GM21381 (cell line): ENCODE data around the gene PTPN13.
A peak's percentile ranks its signal among the peaks of the same experiment; 100 is the strongest.

ENCODE experiments used
- ATAC-seq: cut with Tn5 transposase; IDR thresholded peaks from one replicate; pipeline ENCODE4 v1.9.1; 2021; ENCODE audit warnings: mild to moderate bottlenecking, moderate library complexity; ENCODE audit not compliant: unreplicated experiment

The PTPN13 gene

GRCh38 chr4:86586626-86587380, 7.3 kb upstream of the PTPN13 start:
- no peak for ATAC-seq

GRCh38 chr4:86587381-86588140, 6.6 kb upstream of the PTPN13 start:
- no peak for ATAC-seq

- ATAC-seq = no peak
These were observed 1.4 kb upstream of the PTPN13 start for GRCh38 chr4:86592553-86593249.

- ATAC-seq = peak; percentile 16
These were observed 677 bp downstream of the PTPN13 start for GRCh38 chr4:86594559-86595425.

GRCh38 chr4:86595426-86595805, 1.3 kb downstream of the PTPN13 start:
- no peak for ATAC-seq

GRCh38 chr4:86596807-86597206, 2.7 kb downstream of the PTPN13 start:
- ATAC-seq = no peak

GRCh38 chr4:86600007-86600653, 6.0 kb downstream of the PTPN13 start:
- ATAC-seq = no peak

GRCh38 chr4:86603311-86603885, 9.3 kb downstream of the PTPN13 start:
- no peak for ATAC-seq

- ATAC-seq = no peak
These were observed 12.7 kb downstream of the PTPN13 start for GRCh38 chr4:86606809-86607208.

- ATAC-seq = no peak
These were observed 14.8 kb downstream of the PTPN13 start for GRCh38 chr4:86608757-86609375.

GRCh38 chr4:86611757-86612156, 17.6 kb downstream of the PTPN13 start:
- no peak for ATAC-seq

GRCh38 chr4:86613734-86614133, 19.6 kb downstream of the PTPN13 start:
- no peak for ATAC-seq

GRCh38 chr4:86614865-86615264, 20.8 kb downstream of the PTPN13 start:
- no peak for ATAC-seq

GRCh38 chr4:86615501-86615900, 21.4 kb downstream of the PTPN13 start:
- ATAC-seq = no peak

- ATAC-seq = no peak
These were observed 25.5 kb downstream of the PTPN13 start for GRCh38 chr4:86619656-86620055.

GRCh38 chr4:86621435-86621834, 27.3 kb downstream of the PTPN13 start:
- ATAC-seq = no peak

GRCh38 chr4:86626066-86626465, 32.0 kb downstream of the PTPN13 start:
- ATAC-seq = no peak

GRCh38 chr4:86627462-86628135, 33.5 kb downstream of the PTPN13 start:
- no peak for ATAC-seq

GRCh38 chr4:86630629-86631028, 36.5 kb downstream of the PTPN13 start:
- ATAC-seq = no peak
